SK-MEL-5 (cell line): ENCODE results near the gene ZNF865. TPM values are rescaled to one million over a fixed set of nuclear protein-coding genes. Genes with fewer than 3 reads are reported as not detected.

Experiments used
- DNase-seq: peaks from one replicate; pipeline ENCODE4 v3.0.0-alpha.2; 2016; ENCODE audit warnings: low read depth, low spot score
- in situ Hi-C: cut with HindIII; loops from 2 replicates; pipeline ENCODE4 v1.10.0; 2016; ENCODE audit warnings: low sequenced_read_pairs, high pct_unique_total_duplicates, low pct_unique_long_range_greater_than_20kb
- total RNA-seq: library from RNA; depleted of rRNA; stranded (reverse); fragments of >200 nt; shearing (Covaris generic); gene quantifications from 2 replicates; pipeline ENCODE4 v1.2.3, GENCODE V29; 2014

Gene ZNF865
- total RNA-seq, 1 experiment from 2014 or later, result 0.69 TPM

DNA sequence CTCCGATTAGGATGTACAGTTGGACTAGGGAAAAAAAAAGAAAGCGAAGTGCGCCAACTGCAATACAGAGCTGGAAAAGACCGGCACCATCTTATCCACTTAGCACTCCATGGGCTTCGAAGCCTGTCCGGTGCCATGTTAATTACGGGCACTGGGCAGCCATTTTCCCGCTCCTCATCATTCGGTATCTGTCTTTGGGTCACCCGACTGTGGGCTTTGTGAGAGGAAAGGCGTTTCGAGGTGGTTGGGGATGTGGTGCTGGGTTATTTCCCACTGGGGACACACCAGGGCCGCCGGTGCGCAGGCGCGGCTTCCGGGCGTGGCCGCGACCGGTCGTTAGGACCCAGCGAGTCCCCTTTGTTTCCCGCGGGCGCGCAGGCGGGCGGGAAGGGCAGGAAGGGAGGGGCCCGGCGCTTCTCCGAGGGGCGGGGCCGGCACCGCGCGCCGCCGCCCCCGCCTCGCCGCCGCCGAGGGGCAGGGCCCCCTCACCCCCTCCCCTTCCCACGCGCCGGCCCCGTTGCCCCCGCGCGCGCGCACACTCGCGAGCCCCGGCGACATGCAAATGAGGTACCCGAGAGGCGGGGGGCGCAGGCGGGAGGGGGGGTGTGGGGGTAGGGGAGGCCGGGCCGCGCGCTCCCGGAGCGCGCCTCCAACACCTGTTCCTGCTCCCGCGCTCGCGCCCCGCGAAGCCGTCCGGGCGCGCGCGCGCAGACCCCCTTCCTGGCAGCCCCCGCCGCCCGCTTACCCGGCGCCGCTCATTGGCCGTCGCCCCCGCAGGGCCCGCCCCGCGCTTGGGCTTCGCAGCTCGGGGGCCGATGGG lies 5.4 kb upstream of the ZNF865 start, which contains the start of gene ZNF524:
Gene ZNF524 (plus strand): TSS at position 447 of the 820 bp plus-strand sequence. CDS start 1,825 bp downstream, outside the sequence.
- peak; percentile 89 for DNase-seq
- in situ Hi-C loops, result no loop called here

DNA sequence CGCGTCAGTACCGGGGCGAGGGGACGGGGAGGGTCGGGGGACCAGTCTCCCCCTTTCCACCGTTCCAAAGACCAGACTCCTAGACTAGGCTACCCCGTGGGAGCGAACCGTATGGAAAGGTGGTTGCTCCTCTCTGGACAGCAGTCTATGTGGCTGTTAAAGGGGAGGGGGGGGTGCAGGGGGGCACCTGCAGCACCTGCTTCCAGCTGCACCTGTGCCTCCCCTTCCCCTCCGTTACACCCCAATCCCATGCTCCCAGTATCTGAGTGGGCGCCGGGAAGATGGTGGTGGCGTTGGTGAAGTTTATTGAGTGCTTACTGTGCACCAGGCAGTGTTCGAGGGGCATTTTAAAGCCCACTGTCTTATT lies 4.8 kb upstream of the ZNF865 start:
- no peak for DNase-seq
- in situ Hi-C loops, result no loop called here

GRCh38 chr19:55601084-55601483 lies 4.4 kb upstream of the ZNF865 start:
- in situ Hi-C loops, result no loop called here
- DNase-seq, result no peak

GRCh38 chr19:55602104-55603001 lies 3.1 kb upstream of the ZNF865 start:
- no peak for DNase-seq
- in situ Hi-C loops, result no loop called here

- in situ Hi-C loops, result no loop called here
- DNase-seq, result no peak
These were observed 2.3 kb upstream of the ZNF865 start for GRCh38 chr19:55603115-55603514.

DNA sequence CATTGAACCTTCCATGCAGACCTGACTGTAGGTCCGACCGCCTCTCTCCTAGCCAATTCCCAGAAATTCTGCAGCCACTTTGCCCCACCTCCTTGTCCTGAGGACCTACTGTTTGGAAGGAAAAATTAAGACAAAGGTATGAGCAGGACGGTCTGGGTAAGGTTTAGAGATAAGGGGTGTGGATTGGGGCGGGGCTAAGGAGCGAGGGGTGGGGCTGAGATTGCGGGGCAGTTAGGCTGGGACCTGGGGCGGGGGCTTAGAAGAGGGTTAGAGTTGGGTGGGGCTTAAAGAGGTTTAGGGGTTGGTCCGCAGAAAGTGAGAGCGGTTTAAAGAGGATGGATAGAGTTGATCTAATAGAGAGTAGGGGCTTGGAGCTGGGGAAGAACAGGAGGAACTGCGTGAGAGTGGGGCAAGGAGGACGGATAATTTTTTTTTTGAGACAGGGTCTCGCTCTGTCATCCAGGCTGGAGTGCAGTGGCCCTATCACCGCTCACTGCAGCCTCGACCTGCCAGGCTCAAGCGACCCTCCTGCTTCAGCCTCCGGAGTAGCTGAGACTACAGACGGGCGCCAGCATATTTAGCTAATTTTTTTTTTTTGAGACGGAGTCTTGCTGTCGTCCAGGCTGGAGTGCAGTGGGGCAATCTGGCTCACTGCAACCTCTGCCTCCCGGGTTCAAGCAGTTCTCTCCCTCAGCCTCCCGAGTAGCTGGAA lies 1.7 kb upstream of the ZNF865 start:
- DNase-seq, result no peak
- in situ Hi-C loops, result no loop called here

- peak; percentile 97 for DNase-seq
- in situ Hi-C loops, result no loop called here
These were observed 225 bp upstream of the ZNF865 start for GRCh38 chr19:55605207-55605636.

- in situ Hi-C loops, result no loop called here
- DNase-seq, result no peak
These were observed 982 bp downstream of the ZNF865 start for GRCh38 chr19:55606471-55606787.

GRCh38 chr19:55606817-55607216 lies 1.4 kb downstream of the ZNF865 start:
- in situ Hi-C loops, result no loop called here
- no peak for DNase-seq

- DNase-seq, result no peak
- in situ Hi-C loops, result no loop called here
These were observed 3.9 kb downstream of the ZNF865 start for GRCh38 chr19:55609326-55609725.

GRCh38 chr19:55611300-55611982 lies 6.0 kb downstream of the ZNF865 start:
- DNase-seq, result no peak
- in situ Hi-C loops, result no loop called here

GRCh38 chr19:55611983-55612645 lies 6.7 kb downstream of the ZNF865 start:
- in situ Hi-C loops, result no loop called here
- no peak for DNase-seq

GRCh38 chr19:55613396-55613795 lies 7.9 kb downstream of the ZNF865 start:
- no peak for DNase-seq
- in situ Hi-C loops, result no loop called here

GRCh38 chr19:55613930-55614710 lies 8.7 kb downstream of the ZNF865 start:
- in situ Hi-C loops, result no loop called here
- DNase-seq, result no peak

- in situ Hi-C loops, result no loop called here
- DNase-seq, result no peak
These were observed 9.5 kb downstream of the ZNF865 start for GRCh38 chr19:55614711-55615542.
